Measurements from ENCODE around the gene PLCL2. TPM values are rescaled to one million over a fixed set of nuclear protein-coding genes. Genes with fewer than 3 reads are reported as not detected.
A peak's percentile ranks its signal among the peaks of the same experiment; 100 is the strongest.

PLCL2 gene
- polyA plus RNA-seq, 1 donor from 2014 or later = 43.4 TPM

DNA sequence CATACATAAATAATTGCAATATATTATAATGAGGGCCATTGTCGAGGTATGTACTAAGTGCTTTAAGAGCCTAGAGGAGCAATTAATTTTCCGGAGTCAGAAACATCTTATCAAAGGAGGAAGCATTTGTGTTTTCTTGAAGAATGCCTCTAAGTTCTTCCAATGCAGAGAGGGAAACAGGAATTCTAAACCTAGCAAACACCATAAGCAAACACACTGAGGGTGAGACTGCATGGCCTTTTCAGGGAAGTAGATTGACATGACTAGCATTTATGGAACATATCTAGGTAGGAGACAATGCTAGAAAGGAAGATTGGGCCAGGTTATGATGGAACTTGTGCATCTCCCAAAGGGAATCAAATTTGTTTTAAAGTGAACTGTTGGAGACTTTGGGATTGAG, 7.2 kb upstream of the PLCL2 start:
- H3K27me3 Mint-ChIP-seq = no peaks in the 10 kb centered on the region
- no peak overlapping the region for H3K4me3 Mint-ChIP-seq
- peaks cover 0 to 2% (median 2%) of the 10 kb centered on the region in 3 donors for H3K4me1 Mint-ChIP-seq
- H3K36me3 Mint-ChIP-seq = peaks cover 5% of the 10 kb centered on the region
- no peak overlapping the region for H3K27ac Mint-ChIP-seq
- H3K9me3 Mint-ChIP-seq = no peaks in the 10 kb centered on the region

DNA sequence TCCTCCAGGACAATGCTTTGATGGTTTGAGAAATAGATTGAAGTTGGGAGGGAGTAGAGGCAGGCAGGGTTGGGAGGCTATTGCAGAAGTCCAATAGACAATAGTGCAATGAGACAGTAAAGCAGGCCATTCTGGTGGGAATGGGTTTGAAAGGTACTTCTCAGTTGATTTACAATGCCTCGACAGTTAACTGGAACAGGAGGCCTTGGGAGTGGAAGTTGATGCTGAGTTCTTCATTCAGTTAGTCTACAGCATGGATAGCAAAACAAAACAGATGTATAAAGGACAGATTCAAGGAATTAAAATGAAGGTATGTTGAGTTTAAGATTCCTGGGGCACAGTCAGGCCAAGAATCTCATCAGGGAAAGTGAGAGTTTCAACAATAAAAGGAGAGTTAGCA, 6.8 kb upstream of the PLCL2 start:
- H3K4me3 Mint-ChIP-seq = no peak overlapping the region
- H3K27me3 Mint-ChIP-seq = no peaks in the 10 kb centered on the region
- no peak overlapping the region for H3K27ac Mint-ChIP-seq
- peaks cover 4% of the 10 kb centered on the region for H3K36me3 Mint-ChIP-seq
- no peaks in the 10 kb centered on the region for H3K9me3 Mint-ChIP-seq
- H3K4me1 Mint-ChIP-seq = peaks cover 0 to 6% (median 2%) of the 10 kb centered on the region in 3 donors

DNA sequence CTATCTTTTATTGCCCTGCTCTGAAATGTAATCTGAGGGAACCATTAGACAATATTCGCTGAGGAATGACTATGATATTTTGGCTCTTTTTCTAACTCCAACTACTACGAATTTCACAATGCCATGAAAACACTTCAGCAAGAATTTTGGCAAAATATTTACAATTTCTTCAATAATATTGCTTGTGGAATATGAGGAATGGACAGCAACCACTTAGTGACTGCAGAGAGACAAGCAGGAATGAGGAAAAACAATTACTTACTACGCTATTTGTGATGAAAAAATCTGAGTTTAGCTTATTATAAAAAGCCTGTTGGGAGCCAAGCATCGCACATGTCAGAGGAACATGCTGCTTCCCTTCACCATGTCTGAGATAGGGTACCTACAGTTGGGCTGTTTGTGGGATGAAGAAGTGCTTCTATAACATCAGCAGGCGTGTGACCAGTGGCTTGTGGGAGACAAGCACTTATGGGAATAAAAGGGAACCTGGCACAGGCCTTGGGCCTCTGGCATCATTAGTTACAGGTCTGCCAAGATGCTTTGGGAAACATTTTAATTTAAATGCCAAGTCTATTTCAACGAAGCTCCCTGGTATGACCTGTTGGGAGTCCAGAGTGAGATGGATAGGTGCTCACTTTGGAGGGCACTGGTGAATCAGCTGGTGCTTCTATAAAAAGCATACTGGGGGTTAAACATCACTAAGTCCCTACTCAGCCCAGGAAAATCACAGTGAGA, 2.7 kb upstream of the PLCL2 start:
- H3K4me3 Mint-ChIP-seq = peak overlapping the region in 1 of 4 donors; percentile 76
- no peaks in the 10 kb centered on the region for H3K36me3 Mint-ChIP-seq
- peaks cover 10 to 20% (median 10%) of the 10 kb centered on the region in 3 donors for H3K4me1 Mint-ChIP-seq
- H3K27me3 Mint-ChIP-seq = no peaks in the 10 kb centered on the region
- H3K27ac Mint-ChIP-seq = peak overlapping the region in 1 of 3 donors; percentile 90
- no peaks in the 10 kb centered on the region for H3K9me3 Mint-ChIP-seq

DNA sequence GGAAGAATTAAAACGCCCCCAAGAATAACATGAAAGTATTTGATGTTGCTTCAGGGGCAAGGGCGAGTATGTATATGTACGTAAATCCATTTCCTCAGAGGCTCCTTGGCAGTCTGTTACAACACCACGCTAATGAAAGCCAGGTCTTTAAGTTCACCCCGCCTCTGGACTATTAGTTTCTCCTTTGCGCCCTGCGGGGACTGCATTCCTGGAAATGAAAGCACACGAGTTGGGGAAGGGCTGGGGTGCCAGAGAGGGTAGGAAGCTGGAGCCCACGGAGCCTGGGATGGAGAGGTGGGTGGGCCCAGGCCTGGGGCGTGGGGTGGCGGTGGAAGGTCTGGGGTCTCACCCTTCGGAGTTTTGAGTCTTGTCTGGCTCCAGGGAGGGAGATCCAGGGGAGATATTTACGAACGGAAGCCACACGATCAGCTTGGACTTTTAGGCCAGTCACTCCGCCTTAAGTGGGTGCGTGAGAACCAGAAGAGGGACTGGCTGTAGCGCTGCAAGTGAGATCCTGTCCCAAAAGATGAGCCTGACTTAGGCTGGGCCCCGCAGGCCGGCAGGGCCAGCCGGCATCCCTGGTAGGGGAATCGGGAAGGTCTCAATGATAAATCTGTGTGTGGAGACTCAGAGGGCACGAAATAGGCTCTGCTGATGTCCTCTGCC, 1.6 kb upstream of the PLCL2 start:
- Mint-ChIP-seq H3K4me3 (peak overlapping the region; percentile 65 to 90 (median 80)), H3K27me3 (no peaks in the 10 kb centered on the region), H3K9me3 (no peaks in the 10 kb centered on the region), H3K27ac (peak overlapping the region; percentile 42 to 90 (median 87)), H3K4me1 (peaks cover 20 to 32% (median 22%) of the 10 kb centered on the region in 3 donors), H3K36me3 (no peaks in the 10 kb centered on the region)

DNA sequence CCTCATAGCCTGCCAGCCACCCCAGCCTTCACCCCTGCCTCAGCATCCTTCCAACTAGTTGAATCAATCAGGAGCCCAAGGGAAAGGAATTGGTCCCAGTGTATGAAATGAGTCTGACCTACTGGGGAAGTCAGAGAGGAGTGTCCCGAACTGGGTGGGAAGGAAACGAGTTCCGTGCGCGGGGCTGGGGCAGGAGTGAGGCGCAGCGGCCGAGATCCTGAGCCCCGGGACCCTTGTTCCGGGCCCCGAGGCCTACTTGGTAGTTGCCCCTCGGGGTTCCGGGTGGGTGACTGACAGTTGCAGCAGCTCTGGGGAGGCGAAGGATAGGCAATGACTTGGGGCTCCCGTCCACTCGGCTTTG, 1.1 kb upstream of the PLCL2 start:
- H3K27me3 Mint-ChIP-seq = no peaks in the 10 kb centered on the region

DNA sequence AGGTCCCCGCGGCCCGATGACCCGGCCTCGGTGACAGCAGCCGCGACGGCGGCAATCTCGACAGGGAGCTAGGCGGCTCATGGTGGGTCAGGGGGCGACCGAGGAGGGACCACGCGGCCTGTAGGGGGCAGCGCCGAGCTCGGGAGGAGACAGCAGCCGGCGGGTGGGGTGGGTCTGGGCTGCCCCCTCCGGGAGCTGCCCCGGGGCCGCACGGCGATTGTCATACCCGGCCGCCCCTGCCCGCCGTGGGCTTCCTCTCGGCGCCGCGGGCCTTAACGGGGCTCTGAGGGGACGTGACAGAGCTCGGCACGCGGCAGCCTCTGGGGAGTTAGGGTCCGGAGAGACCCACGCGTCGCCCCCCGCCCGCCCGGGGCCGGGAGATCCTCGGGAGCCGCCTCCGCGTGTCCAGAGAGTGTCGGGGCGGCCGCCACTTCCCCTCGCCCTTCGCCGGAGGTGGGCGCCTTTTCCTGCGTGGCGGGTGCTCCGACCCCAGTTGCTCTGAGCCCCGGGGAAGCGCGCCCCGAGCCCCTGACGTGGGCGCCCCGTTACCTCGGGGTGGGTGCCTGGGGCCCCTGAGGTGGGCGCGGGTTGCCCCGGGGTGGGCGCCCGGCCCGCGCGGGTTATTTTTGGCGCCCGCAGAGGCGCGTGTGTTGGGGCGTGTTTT, 539 bp upstream of the PLCL2 start:
- Mint-ChIP-seq H3K4me3 (peak overlapping the region; percentile 90 to 98 (median 97)), H3K36me3 (no peaks in the 10 kb centered on the region), H3K27me3 (no peaks in the 10 kb centered on the region), H3K27ac (peak overlapping the region; percentile 92 to 94 (median 93)), H3K4me1 (peaks cover 29 to 42% (median 32%) of the 10 kb centered on the region in 3 donors), H3K9me3 (no peaks in the 10 kb centered on the region)

More for the DNA sequence above, 1.1 kb upstream of the PLCL2 start:
- peak overlapping the region; percentile 65 to 90 (median 78) for H3K4me3 Mint-ChIP-seq
- peaks cover 23 to 37% (median 27%) of the 10 kb centered on the region in 3 donors for H3K4me1 Mint-ChIP-seq
- H3K36me3 Mint-ChIP-seq = no peaks in the 10 kb centered on the region
- peak overlapping the region; percentile 25 to 90 (median 42) for H3K27ac Mint-ChIP-seq
- no peaks in the 10 kb centered on the region for H3K9me3 Mint-ChIP-seq

DNA sequence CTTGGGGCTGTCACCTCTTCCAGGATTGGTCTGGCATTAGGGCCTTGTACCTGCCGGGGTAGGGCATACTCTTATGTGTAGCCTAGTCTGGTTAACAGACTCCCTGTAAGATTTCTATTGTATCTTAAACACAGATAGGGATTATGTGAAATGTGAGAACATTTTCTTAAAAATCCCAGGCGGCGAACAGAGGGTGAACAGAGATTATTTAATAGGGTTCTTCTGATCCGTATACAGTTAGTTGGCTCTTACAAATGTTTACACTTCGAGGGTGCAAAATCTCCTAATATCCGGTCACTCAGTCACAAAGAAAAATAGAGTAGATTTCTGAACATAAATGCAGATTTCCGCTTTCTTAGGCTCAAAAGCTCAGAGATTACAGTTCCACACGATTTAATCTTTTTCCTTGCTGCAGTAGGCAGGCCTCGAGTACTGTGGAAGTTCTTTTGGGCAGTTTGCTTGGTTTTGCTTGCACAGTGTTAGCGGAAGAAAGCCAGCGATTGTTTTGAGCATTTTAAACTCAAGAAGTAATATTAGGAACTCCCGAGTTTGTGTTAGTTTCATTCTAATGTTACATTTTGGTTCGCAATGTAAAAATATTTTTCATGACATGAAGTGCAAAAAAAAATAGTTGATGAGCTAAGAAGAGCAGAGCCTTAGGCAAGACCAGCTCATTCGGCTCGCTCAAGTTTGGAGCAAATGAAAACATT, 993 bp downstream of the PLCL2 start:
- Mint-ChIP-seq H3K4me3 (peak overlapping the region; percentile 91 to 98 (median 95)), H3K36me3 (no peaks in the 10 kb centered on the region), H3K27me3 (no peaks in the 10 kb centered on the region), H3K9me3 (no peaks in the 10 kb centered on the region), H3K4me1 (peaks cover 41 to 55% (median 46%) of the 10 kb centered on the region in 3 donors), H3K27ac (peak overlapping the region; percentile 93 to 94 (median 93))

DNA sequence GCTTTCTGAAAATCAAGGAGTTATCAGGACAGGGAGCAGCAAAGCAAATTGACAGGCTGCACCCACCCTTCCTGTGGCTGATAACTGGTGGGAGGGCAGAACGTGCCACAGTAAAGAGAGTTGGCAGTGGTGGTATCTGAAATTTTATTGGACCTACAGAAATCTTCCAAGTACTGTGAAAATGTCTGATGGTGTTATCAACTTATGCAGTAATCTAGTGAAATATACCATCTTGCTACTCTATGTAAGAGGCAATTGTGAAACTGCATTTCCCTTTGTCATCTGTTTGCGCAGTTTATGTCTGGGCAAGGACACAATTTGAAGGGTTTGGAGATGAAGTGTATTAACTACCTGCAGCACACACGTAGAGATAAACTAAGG, 1.5 kb downstream of the PLCL2 start:
- H3K9me3 Mint-ChIP-seq = no peaks in the 10 kb centered on the region

DNA sequence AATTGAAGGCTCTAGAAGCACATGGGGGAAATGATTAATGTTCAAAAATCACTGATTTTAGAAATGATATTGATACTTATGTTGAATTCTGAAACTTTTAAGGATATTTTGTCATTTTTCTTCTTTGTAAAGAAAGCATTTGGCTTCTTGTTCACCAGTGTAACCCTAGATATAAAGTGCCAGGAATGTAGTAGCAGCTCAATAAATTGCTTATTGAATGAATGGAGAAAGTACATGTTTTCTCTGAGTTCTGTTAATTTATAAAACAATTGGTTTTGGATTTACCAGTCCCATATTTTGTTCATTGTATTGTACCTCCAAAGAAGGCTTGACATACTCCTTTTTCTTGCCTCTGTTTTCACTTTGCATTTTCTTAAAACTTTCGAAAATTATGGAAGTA, 2.4 kb downstream of the PLCL2 start:
- peaks cover 2% of the 10 kb centered on the region for H3K36me3 Mint-ChIP-seq
- no peaks in the 10 kb centered on the region for H3K27me3 Mint-ChIP-seq
- H3K27ac Mint-ChIP-seq = peak overlapping the region; percentile 42 to 97 (median 94)
- H3K9me3 Mint-ChIP-seq = no peaks in the 10 kb centered on the region
- H3K4me3 Mint-ChIP-seq = peak overlapping the region; percentile 91 to 98 (median 95)
- H3K4me1 Mint-ChIP-seq = peaks cover 53 to 66% (median 60%) of the 10 kb centered on the region in 3 donors

More for the DNA sequence above, 1.5 kb downstream of the PLCL2 start:
- no peaks in the 10 kb centered on the region for H3K36me3 Mint-ChIP-seq
- peak overlapping the region; percentile 93 to 94 (median 93) for H3K27ac Mint-ChIP-seq
- no peaks in the 10 kb centered on the region for H3K27me3 Mint-ChIP-seq
- H3K4me1 Mint-ChIP-seq = peaks cover 47 to 58% (median 52%) of the 10 kb centered on the region in 3 donors
- H3K4me3 Mint-ChIP-seq = peak overlapping the region; percentile 91 to 98 (median 95)

DNA sequence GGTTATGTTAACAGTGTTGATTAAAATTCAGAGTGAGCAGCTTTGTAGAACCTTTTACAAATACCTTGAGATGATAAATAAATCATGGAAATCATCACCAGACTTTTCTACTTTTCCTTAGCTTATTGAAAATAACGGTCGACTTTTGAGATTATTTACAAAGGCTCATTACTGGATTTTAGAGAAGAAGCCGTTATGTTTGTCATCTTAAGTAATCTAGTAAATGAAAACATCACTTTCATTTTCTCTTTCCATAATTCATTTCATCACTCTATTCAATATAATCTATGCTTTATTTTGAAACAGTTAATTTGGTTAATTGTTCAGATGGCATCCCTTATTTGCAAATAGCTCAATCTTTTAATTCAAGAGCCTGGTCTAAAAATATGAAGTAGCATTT, 3.6 kb downstream of the PLCL2 start:
- Mint-ChIP-seq H3K36me3 (peaks cover 2% of the 10 kb centered on the region), H3K27me3 (no peaks in the 10 kb centered on the region), H3K4me1 (peaks cover 60 to 72% (median 69%) of the 10 kb centered on the region in 3 donors), H3K9me3 (no peaks in the 10 kb centered on the region), H3K4me3 (peak overlapping the region; percentile 73 to 98 (median 94)), H3K27ac (peak overlapping the region; percentile 89 to 97 (median 94))

DNA sequence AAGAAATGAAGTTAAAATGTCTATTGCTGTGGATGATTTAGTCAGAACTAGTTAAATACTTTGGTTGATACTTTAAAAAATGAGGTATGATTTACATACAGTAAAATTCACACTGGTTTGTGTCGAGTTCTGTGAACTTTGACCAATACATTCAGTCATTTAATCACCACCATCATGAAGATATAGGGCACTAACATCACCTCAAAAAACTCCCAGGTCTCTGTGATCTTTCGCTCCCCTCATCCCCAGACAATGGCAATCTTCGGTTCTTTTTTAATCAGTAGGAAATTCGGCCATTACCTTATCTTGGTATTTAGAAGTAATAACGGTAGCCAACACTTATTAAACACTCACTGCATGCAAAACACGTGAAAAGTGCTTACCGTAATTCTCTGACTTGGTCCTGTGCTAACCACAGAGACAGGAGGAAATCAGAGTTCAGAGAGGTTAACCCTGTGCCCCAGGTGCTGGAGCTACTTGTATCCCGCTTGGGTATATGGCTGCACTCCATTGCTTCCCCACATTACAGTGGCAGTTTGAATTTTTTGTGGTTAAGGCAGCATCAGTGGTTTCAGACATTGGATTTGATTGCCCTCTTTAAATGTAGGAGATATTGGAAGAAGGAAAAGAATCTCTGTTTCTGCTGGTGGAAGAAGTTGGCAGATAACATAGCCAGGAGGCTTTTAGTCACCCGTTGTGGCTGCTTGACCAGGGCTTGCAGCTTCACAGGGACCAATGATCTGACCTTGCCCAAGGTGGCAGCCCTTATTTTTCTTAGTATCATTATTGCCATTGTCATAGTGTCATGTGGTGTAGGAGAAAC, 4.2 kb downstream of the PLCL2 start:
- Mint-ChIP-seq H3K4me1 (peaks cover 63 to 73% (median 73%) of the 10 kb centered on the region in 3 donors), H3K9me3 (no peaks in the 10 kb centered on the region), H3K27me3 (no peaks in the 10 kb centered on the region), H3K36me3 (peaks cover 2% of the 10 kb centered on the region), H3K27ac (peak overlapping the region; percentile 89 to 97 (median 94)), H3K4me3 (peak overlapping the region; percentile 73 to 98 (median 94))

DNA sequence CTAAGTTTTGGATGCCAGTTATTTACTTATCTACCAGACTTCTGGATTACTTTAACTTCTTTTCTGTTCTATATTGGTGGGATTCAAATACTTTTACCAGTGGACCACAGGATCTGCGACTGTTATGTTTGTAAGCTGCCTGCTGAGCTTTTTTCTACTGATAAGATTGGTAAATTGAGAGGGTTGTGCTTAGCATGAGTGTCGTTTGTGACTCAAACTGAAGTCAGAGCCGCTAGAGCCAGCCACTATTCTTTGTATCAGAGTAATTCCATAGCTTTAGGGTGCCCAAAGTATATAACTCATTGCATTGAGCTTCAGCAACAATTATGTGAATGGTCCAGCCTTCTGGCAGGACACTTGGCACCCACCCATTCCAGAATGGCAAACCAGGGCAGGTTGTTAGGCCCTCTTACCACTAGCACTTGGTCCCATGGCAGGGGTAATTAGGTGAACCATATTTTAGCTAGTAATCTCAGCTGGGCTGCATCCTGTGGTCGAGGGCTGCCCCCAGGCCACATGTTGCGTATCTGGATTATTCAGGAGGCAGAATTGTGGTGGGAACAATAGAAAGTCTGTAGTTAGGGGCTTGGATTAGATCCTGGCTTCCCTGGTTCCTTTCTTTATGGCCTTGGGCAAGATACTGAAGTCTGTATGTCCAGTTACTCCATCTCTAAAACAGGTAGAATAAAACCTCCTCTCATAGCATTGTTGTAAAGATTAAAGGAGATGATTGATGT, 6.0 kb downstream of the PLCL2 start:
- peaks cover 66 to 79% (median 72%) of the 10 kb centered on the region in 3 donors for H3K4me1 Mint-ChIP-seq
- H3K27ac Mint-ChIP-seq = peak overlapping the region; percentile 14 to 64 (median 15)
- H3K9me3 Mint-ChIP-seq = no peaks in the 10 kb centered on the region
- H3K4me3 Mint-ChIP-seq = peak overlapping the region in 2 of 4 donors; percentile 6 to 98
- H3K36me3 Mint-ChIP-seq = peaks cover 2% of the 10 kb centered on the region
- H3K27me3 Mint-ChIP-seq = no peaks in the 10 kb centered on the region

DNA sequence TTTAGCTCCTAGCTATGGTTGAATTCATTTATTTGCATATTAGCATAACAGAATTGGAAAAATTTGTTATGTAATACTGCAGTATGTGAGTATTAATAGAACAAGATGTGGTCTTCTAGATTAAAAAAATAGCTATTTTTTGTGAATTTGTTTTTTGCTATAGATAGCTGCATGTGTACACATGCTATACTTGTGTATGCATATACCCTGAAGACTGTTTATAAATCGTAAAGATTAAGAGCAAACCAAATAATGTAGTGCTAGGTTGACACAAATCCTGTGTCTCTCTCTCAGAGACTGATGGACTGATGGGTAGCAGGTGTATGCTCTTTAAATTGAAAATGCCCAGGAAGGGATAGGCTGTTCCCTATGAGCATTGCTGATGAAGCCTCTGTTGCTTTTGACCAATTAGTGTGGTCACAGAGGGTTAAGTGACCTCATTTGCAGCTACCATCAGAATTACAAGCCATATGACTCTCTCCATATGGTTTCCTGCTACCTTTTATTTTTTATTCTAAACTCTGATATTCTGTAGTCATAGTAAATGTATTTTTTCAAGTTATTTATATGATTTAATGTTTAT, 9.0 kb downstream of the PLCL2 start:
- peak overlapping the region in 3 of 4 donors; percentile 7 to 79 (median 70) for H3K4me3 Mint-ChIP-seq
- no peaks in the 10 kb centered on the region for H3K27me3 Mint-ChIP-seq
- peaks cover 2% of the 10 kb centered on the region for H3K36me3 Mint-ChIP-seq
- no peaks in the 10 kb centered on the region for H3K9me3 Mint-ChIP-seq
- H3K4me1 Mint-ChIP-seq = peaks cover 72 to 85% (median 72%) of the 10 kb centered on the region in 3 donors
- H3K27ac Mint-ChIP-seq = peak overlapping the region in 2 of 3 donors; percentile 18 to 61

Measured in IgD-negative memory B cell (primary cell).